Epithelial cell of esophagus (primary cell): ENCODE measurements around the gene FXYD5.
A peak's percentile ranks its signal among the peaks of the same experiment; 100 is the strongest.
"Not testable (repeated sequence)": the region's sequence is repeated elsewhere in the genome, so short reads cannot be mapped to it uniquely, and the experiment has no call there.

ENCODE experiments used
- DNase-seq: peaks from one replicate; pipeline ENCODE4 v3.0.0; 2010; ENCODE audit warnings: low read depth
- H3K4me3 ChIP-seq: 2 replicates; pipeline ENCODE4 v1.5.1; 2011; ENCODE audit warnings: mild to moderate bottlenecking, low read length, control low read depth
- CTCF ChIP-seq: IDR thresholded peaks from 2 replicates; pipeline ENCODE4 v1.5.1; 2011; ENCODE audit warnings: low read depth, mild to moderate bottlenecking, low read length, control low read depth, inconsistent platforms; ENCODE audit not compliant: insufficient read depth; ENCODE audit errors: missing control alignments

FXYD5 gene

GRCh38 chr19:35125749-35126623 lies 28.5 kb upstream of the FXYD5 start:
- DNase-seq = no peak
- TF ChIP-seq CTCF = no peak
- no peak overlapping the region for H3K4me3 ChIP-seq

GRCh38 chr19:35126624-35126959 lies 27.9 kb upstream of the FXYD5 start:
- no peak overlapping the region for H3K4me3 ChIP-seq
- no peak for DNase-seq
- TF ChIP-seq CTCF = no peak

GRCh38 chr19:35127871-35128270 lies 26.7 kb upstream of the FXYD5 start:
- H3K4me3 ChIP-seq = no peak overlapping the region
- DNase-seq = peak; percentile 80
- no peak for TF ChIP-seq CTCF

GRCh38 chr19:35128398-35129057 lies 26.0 kb upstream of the FXYD5 start:
- DNase-seq = no peak
- no peak for TF ChIP-seq CTCF
- no peak overlapping the region for H3K4me3 ChIP-seq

- not testable (repeated sequence) for DNase-seq, H3K4me3 ChIP-seq
These were observed 24.7 kb upstream of the FXYD5 start for GRCh38 chr19:35129724-35130274.

- no peak for TF ChIP-seq CTCF
- no peak for DNase-seq
- no peak overlapping the region for H3K4me3 ChIP-seq
These were observed 23.5 kb upstream of the FXYD5 start for GRCh38 chr19:35130761-35131720.
